Neural progenitor cell (in vitro differentiated cells): ENCODE data around the gene MADD. TPM values are rescaled to one million over a fixed set of nuclear protein-coding genes. Genes with fewer than 3 reads are reported as not detected.
A peak's percentile ranks its signal among the peaks of the same experiment; 100 is the strongest.

ENCODE experiments used
- DNase-seq: peaks from one replicate; pipeline ENCODE4 v3.0.0-alpha.2; 2016; ENCODE audit warnings: low spot score
- H2AFZ ChIP-seq: fragments of 200-600 bp; sonication (generic); replicated peaks from 2 replicates; pipeline ENCODE4 v1.6.1; 2016; ENCODE audit warnings: antibody characterized with exemption
- H3F3A ChIP-seq: fragments of 200-600 bp; sonication (generic); 2 replicates; pipeline ENCODE4 v1.6.1; 2016; ENCODE audit warnings: antibody characterized with exemption, low read depth
- H3K27ac ChIP-seq: fragments of 200-600 bp; sonication (generic); 2 replicates; pipeline ENCODE4 v1.5.1; 2016; ENCODE audit warnings: mild to moderate bottlenecking
- H3K27me3 ChIP-seq: fragments of 200-600 bp; sonication (generic); 2 replicates; pipeline ENCODE4 v1.6.1; 2016; ENCODE audit warnings: mild to moderate bottlenecking, moderate library complexity
- H3K36me3 ChIP-seq: fragments of 200-600 bp; sonication (generic); 2 replicates; pipeline ENCODE4 v1.5.1; 2016
- H3K4me1 ChIP-seq: fragments of 200-600 bp; sonication (generic); 2 replicates; pipeline ENCODE4 v1.6.1; 2016; ENCODE audit warnings: mixed run types
- H3K4me2 ChIP-seq: fragments of 200-600 bp; sonication (generic); 2 replicates; pipeline ENCODE4 v1.6.1; 2016
- H3K4me3 ChIP-seq: fragments of 200-600 bp; sonication (generic); 2 replicates; pipeline ENCODE4 v1.5.1; 2016
- H3K79me2 ChIP-seq: fragments of 200-600 bp; sonication (generic); 2 replicates; pipeline ENCODE4 v1.6.1; 2016; ENCODE audit warnings: low read depth
- H3K9ac ChIP-seq: fragments of 200-600 bp; sonication (generic); 2 replicates; pipeline ENCODE4 v1.6.1; 2016
- H3K9me3 ChIP-seq: fragments of 200-600 bp; sonication (generic); 2 replicates; pipeline ENCODE4 v1.5.1; 2016; ENCODE audit warnings: low read depth
- H4K20me1 ChIP-seq: fragments of 200-600 bp; sonication (generic); 2 replicates; pipeline ENCODE4 v1.6.1; 2016; ENCODE audit warnings: low read depth
- H3K27ac Mint-ChIP-seq: 3 replicates; pipeline ENCODE4 v1.8.0; 2021; ENCODE audit warnings: mixed read lengths
- H3K27me3 Mint-ChIP-seq: 2 replicates; pipeline ENCODE4 v1.8.0; 2022; ENCODE audit warnings: low read depth, mild to moderate bottlenecking, inconsistent platforms, moderate library complexity, mixed read lengths; ENCODE audit not compliant: insufficient read depth
- H3K36me3 Mint-ChIP-seq: 3 replicates; pipeline ENCODE4 v1.8.0; 2021; ENCODE audit warnings: mixed read lengths
- H3K4me1 Mint-ChIP-seq: 3 replicates; pipeline ENCODE4 v1.8.0; 2021; ENCODE audit warnings: mixed read lengths
- H3K4me3 Mint-ChIP-seq: 3 replicates; pipeline ENCODE4 v1.8.0; 2021; ENCODE audit warnings: mild to moderate bottlenecking, moderate library complexity, mixed read lengths
- H3K9me3 Mint-ChIP-seq: 3 replicates; pipeline ENCODE4 v1.8.0; 2020; ENCODE audit warnings: mixed read lengths
- EZH2 ChIP-seq: fragments of 200-600 bp; sonication (generic); IDR thresholded peaks from 2 replicates; pipeline ENCODE4 v1.6.1; 2017; ENCODE audit warnings: antibody characterized with exemption, mild to moderate bottlenecking, moderate library complexity
- EZH2phosphoT487 ChIP-seq: fragments of 200-600 bp; sonication (generic); IDR thresholded peaks from 2 replicates; pipeline ENCODE4 v1.6.1; 2017; ENCODE audit warnings: antibody characterized with exemption
- total RNA-seq: library from RNA; depleted of rRNA; stranded (reverse); fragments of >200 nt; gene quantifications from 2 replicates; pipeline ENCODE4 v1.2.3, GENCODE V29; 2015; ENCODE audit warnings: low replicate concordance
- TF ChIP-seq, protein P1 (sequence below): fragments of 200-600 bp; sonication (generic); IDR thresholded peaks from 2 replicates; pipeline ENCODE4 v1.5.1; 2017; ENCODE audit warnings: antibody characterized with exemption, mild to moderate bottlenecking

MADD gene
- total RNA-seq, 1 donor from 2014 or later, result 16.1 TPM

GRCh38 chr11:47245611-47246357 is 24.1 kb upstream of the MADD start:
- Mint-ChIP-seq H3K36me3 (peaks cover 21% of the 10 kb centered on the region), H3K9me3 (no peaks in the 10 kb centered on the region), H3K4me3 (peak overlapping the region; percentile 46), H3K27me3 (peaks cover 4% of the 10 kb centered on the region), H3K4me1 (peaks cover 16% of the 10 kb centered on the region), H3K27ac (no peak overlapping the region)
- Histone ChIP-seq H3K4me2 (no peak overlapping the region), H3K9me3 (no peaks in the 10 kb centered on the region), H3K36me3 (no peaks in the 10 kb centered on the region), H3F3A (no peaks in the 10 kb centered on the region), H3K9ac (no peak overlapping the region), H2AFZ (no peak overlapping the region), H3K4me1 (peaks cover 3% of the 10 kb centered on the region), H3K27ac (no peak overlapping the region), H3K4me3 (no peak overlapping the region), H3K79me2 (peaks cover 19% of the 10 kb centered on the region), H3K27me3 (no peaks in the 10 kb centered on the region), H4K20me1 (no peaks in the 10 kb centered on the region)
- TF ChIP-seq EZH2 (no peak), EZH2phosphoT487 (no peak)
- TF ChIP-seq, protein P1, sequence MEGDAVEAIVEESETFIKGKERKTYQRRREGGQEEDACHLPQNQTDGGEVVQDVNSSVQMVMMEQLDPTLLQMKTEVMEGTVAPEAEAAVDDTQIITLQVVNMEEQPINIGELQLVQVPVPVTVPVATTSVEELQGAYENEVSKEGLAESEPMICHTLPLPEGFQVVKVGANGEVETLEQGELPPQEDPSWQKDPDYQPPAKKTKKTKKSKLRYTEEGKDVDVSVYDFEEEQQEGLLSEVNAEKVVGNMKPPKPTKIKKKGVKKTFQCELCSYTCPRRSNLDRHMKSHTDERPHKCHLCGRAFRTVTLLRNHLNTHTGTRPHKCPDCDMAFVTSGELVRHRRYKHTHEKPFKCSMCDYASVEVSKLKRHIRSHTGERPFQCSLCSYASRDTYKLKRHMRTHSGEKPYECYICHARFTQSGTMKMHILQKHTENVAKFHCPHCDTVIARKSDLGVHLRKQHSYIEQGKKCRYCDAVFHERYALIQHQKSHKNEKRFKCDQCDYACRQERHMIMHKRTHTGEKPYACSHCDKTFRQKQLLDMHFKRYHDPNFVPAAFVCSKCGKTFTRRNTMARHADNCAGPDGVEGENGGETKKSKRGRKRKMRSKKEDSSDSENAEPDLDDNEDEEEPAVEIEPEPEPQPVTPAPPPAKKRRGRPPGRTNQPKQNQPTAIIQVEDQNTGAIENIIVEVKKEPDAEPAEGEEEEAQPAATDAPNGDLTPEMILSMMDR, result no peak
- DNase-seq, result no peak

- Mint-ChIP-seq H3K27me3 (peaks cover 4% of the 10 kb centered on the region), H3K36me3 (peaks cover 8% of the 10 kb centered on the region), H3K4me3 (peak overlapping the region; percentile 100), H3K4me1 (peaks cover 16% of the 10 kb centered on the region), H3K27ac (no peak overlapping the region), H3K9me3 (no peaks in the 10 kb centered on the region)
- DNase-seq, result no peak
- TF ChIP-seq EZH2phosphoT487, result no peak
- no peaks in the 10 kb centered on the region for H3K36me3 ChIP-seq
- peak overlapping the region; percentile 86 for H3K4me2 ChIP-seq
- no peak overlapping the region for H3K27ac ChIP-seq
- no peaks in the 10 kb centered on the region for H3K27me3 ChIP-seq
- H3K9me3 ChIP-seq, result no peaks in the 10 kb centered on the region
- peak overlapping the region; percentile 84 for H3K4me3 ChIP-seq
- no peak overlapping the region for H3K9ac ChIP-seq
- peaks cover 3% of the 10 kb centered on the region for H3K4me1 ChIP-seq
- no peak overlapping the region for H2AFZ ChIP-seq
- H4K20me1 ChIP-seq, result no peaks in the 10 kb centered on the region
- no peaks in the 10 kb centered on the region for H3F3A ChIP-seq
- peaks cover 19% of the 10 kb centered on the region for H3K79me2 ChIP-seq
Observed at GRCh38 chr11:47247502-47247901, 22.4 kb upstream of the MADD start.

- Histone ChIP-seq H4K20me1 (no peaks in the 10 kb centered on the region), H3K9ac (peak overlapping the region; percentile 77)
- H3K9me3 Mint-ChIP-seq, result no peaks in the 10 kb centered on the region
Observed at GRCh38 chr11:47248304-47248663, 21.6 kb upstream of the MADD start.

More at GRCh38 chr11:47248304-47248663, 21.6 kb upstream of the MADD start:
- peaks cover 16% of the 10 kb centered on the region for H3K4me1 Mint-ChIP-seq
- H3K4me1 ChIP-seq, result peaks cover 3% of the 10 kb centered on the region
- peak overlapping the region; percentile 84 for H3K4me3 ChIP-seq
- no peaks in the 10 kb centered on the region for H3K36me3 ChIP-seq
- peak overlapping the region; percentile 86 for H3K4me2 ChIP-seq
- no peak for TF ChIP-seq EZH2
- TF ChIP-seq EZH2phosphoT487, result no peak
- TF ChIP-seq, protein P1, result no peak
- no peaks in the 10 kb centered on the region for H3K27me3 ChIP-seq
- no peak overlapping the region for H3K27ac ChIP-seq
- peak overlapping the region; percentile 90 for H2AFZ ChIP-seq
- H3K79me2 ChIP-seq, result peaks cover 19% of the 10 kb centered on the region
- no peaks in the 10 kb centered on the region for H3K9me3 ChIP-seq
- H3K27me3 Mint-ChIP-seq, result peaks cover 6% of the 10 kb centered on the region
- peaks cover 9% of the 10 kb centered on the region for H3K36me3 Mint-ChIP-seq
- H3K4me3 Mint-ChIP-seq, result peak overlapping the region; percentile 100
- DNase-seq, result no peak
- peak overlapping the region; percentile 100 for H3K27ac Mint-ChIP-seq
- no peaks in the 10 kb centered on the region for H3F3A ChIP-seq
